ENCODE results near the gene UBAC2. TPM values are rescaled to one million over a fixed set of nuclear protein-coding genes. Genes with fewer than 3 reads are reported as not detected.
A peak's percentile ranks its signal among the peaks of the same experiment; 100 is the strongest.

Gene UBAC2
- total RNA-seq, 4 donors from 2014 or later = 56.8 to 88.5 (median 77.7) TPM

DNA sequence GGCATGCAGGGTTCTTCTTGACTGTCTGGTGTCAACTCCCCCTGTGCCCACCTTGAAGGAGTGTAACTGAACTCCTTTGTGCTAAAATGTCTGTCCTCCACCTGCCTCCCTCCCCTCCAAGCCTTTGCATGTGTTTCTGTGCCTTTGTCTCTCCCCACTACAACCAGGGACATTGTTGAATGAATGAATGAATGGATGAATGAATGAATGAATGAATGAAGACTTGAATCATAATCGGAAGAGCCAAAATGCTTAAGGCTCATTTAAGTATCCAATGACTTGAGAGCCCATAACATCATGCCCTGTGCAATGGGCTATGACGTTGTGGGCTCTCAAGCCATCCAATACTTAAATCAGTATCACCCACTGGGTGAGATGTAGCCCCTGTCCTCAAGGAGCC is 115.6 kb downstream of the UBAC2 start:
- no peak for DNase-seq
- TF ChIP-seq, protein P1, sequence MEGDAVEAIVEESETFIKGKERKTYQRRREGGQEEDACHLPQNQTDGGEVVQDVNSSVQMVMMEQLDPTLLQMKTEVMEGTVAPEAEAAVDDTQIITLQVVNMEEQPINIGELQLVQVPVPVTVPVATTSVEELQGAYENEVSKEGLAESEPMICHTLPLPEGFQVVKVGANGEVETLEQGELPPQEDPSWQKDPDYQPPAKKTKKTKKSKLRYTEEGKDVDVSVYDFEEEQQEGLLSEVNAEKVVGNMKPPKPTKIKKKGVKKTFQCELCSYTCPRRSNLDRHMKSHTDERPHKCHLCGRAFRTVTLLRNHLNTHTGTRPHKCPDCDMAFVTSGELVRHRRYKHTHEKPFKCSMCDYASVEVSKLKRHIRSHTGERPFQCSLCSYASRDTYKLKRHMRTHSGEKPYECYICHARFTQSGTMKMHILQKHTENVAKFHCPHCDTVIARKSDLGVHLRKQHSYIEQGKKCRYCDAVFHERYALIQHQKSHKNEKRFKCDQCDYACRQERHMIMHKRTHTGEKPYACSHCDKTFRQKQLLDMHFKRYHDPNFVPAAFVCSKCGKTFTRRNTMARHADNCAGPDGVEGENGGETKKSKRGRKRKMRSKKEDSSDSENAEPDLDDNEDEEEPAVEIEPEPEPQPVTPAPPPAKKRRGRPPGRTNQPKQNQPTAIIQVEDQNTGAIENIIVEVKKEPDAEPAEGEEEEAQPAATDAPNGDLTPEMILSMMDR (IDR thresholded peaks at IDR 0.05) = no peak
- no peak for TF ChIP-seq POLR2A (IDR thresholded peaks at IDR 0.05)
- no peak overlapping the region for H3K4me3 ChIP-seq (replicated peaks in 1 of 3)
- 92 to 98% methylated on average over 2 of the region's 2 CpGs for WGBS, 2 donors
- H3K27ac ChIP-seq = no peak overlapping the region
- peaks cover 0 to 3% of the 10 kb centered on the region in 2 donors for H3K36me3 ChIP-seq
- no peaks in the 10 kb centered on the region for H3K9me3 ChIP-seq
- H3K4me1 ChIP-seq = peaks cover 26 to 31% of the 10 kb centered on the region in 2 donors
- no peaks in the 10 kb centered on the region for H3K27me3 ChIP-seq
- intact Hi-C loops (cut with DNase I) = no loop called here

DNA sequence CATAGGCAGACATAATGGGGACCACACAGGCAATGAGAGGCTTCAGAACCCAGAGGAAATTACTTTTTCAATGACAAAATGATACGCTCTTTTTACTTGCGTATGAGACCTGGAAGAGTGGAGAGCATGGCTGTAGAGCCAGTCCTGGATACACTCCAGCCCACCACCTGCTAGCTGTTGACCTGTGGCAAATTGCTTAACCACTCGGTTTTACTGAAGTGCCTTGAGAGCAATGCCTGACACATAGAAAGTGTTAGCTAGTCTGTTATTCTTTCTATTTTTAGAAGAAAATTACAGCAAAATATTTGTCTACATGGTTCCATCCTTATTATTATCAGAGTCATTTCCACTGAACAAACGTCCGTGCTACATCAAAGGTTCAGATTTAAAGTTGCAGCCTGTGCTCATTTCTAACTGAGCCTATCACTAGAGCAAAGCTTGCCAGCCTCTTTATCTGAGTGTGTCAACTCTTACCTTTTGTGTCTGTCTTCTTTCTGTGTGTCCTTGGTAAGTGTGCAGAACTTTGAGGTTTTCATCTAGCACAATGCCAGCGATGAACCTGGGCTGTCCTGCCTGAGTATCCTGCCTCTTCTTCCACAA is 116.1 kb downstream of the UBAC2 start:
- intact Hi-C loops (cut with DNase I) = no loop called here
- peaks cover 0 to 3% of the 10 kb centered on the region in 2 donors for H3K36me3 ChIP-seq
- no peak overlapping the region for H3K27ac ChIP-seq
- H3K4me3 ChIP-seq (replicated peaks in 1 of 3) = no peak overlapping the region
- H3K4me1 ChIP-seq = peaks cover 27 to 29% of the 10 kb centered on the region in 2 donors
- 88 to 89% methylated on average over 6 of the region's 6 CpGs for WGBS, 2 donors
- DNase-seq = no peak
- H3K27me3 ChIP-seq = no peaks in the 10 kb centered on the region
- TF ChIP-seq, protein P1 (IDR thresholded peaks at IDR 0.05) = no peak
- no peak for TF ChIP-seq POLR2A (IDR thresholded peaks at IDR 0.05)
- no peaks in the 10 kb centered on the region for H3K9me3 ChIP-seq

DNA sequence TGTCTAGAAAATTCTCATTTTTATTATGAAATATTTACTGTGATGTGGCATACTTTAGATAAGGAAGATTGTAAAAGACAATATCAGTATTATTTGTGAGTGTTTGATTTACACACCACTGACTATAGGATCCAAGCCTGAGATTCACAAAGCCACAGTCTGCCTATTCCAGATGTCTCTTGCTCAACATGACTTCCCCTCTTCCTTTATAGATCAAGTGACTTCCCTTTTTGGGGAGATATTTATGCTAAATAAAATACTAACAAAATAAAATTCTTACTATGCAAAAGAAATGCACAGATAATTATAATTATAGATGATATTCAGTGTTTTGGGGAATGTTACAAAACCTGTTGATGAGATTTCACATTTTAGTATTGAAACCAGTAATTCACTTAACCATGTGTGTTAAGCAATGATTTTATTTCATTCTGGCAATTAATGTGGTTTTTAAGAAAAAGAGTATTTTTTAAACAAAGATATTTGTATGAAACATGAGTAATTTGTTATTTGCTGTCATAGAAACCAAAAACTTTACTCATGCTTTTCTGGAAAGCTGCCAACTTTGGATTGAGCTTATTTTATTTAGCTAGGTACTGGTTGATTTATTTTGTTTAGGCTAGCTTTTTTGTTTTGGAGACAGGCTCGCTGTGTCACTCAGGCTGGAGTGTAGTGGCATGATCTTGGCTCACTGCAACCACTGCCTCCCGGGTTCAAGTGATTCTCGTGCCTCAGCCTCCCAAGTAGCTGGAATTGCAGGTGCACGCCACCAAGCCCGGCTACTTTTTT is 120.2 kb downstream of the UBAC2 start:
- no peak overlapping the region for H3K4me3 ChIP-seq (replicated peaks in 1 of 3)
- peaks cover 0 to 3% of the 10 kb centered on the region in 2 donors for H3K36me3 ChIP-seq
- peaks cover 8 to 10% of the 10 kb centered on the region in 2 donors for H3K4me1 ChIP-seq
- WGBS, 2 donors = 63 to 66% methylated on average over 5 of the region's 5 CpGs
- TF ChIP-seq, protein P1 (IDR thresholded peaks at IDR 0.05) = no peak
- TF ChIP-seq POLR2A (IDR thresholded peaks at IDR 0.05) = no peak
- no peaks in the 10 kb centered on the region for H3K27me3 ChIP-seq
- no peak for DNase-seq
- intact Hi-C loops (cut with DNase I) = no loop called here
- H3K27ac ChIP-seq = peak overlapping the region; percentile 10 to 35 (median 35)
- no peaks in the 10 kb centered on the region for H3K9me3 ChIP-seq

GRCh38 chr13:99321709-99322108 is 121.1 kb downstream of the UBAC2 start:
- peaks cover 0 to 3% of the 10 kb centered on the region in 2 donors for H3K36me3 ChIP-seq
- intact Hi-C loops (cut with DNase I) = no loop called here
- no peak for DNase-seq
- H3K4me3 ChIP-seq (replicated peaks in 1 of 3) = no peak overlapping the region
- peaks cover 8 to 10% of the 10 kb centered on the region in 2 donors for H3K4me1 ChIP-seq
- no peaks in the 10 kb centered on the region for H3K9me3 ChIP-seq
- H3K27me3 ChIP-seq = no peaks in the 10 kb centered on the region
- H3K27ac ChIP-seq = peak overlapping the region in 1 of 3 donors; percentile 10
- TF ChIP-seq POLR2A (IDR thresholded peaks at IDR 0.05) = no peak
- TF ChIP-seq, protein P1 (IDR thresholded peaks at IDR 0.05) = no peak
